H9 (cell line): ENCODE data around the gene ERC1. TPM values are rescaled to one million over a fixed set of nuclear protein-coding genes. Genes with fewer than 3 reads are reported as not detected.

ENCODE experiments used
- DNase-seq: peaks from one replicate; pipeline ENCODE4 v3.0.0-alpha.2; 2017
- H2AFZ ChIP-seq: one replicate; pipeline ENCODE4 v1.6.1; 2013; ENCODE audit warnings: mild to moderate bottlenecking, low read length, control low read depth, moderate library complexity
- H2AK5ac ChIP-seq: 2 replicates; pipeline ENCODE4 v1.6.1; 2013; ENCODE audit warnings: low read length, control low read depth, mixed read lengths; ENCODE audit not compliant: insufficient read length
- H2BK120ac ChIP-seq: one replicate; pipeline ENCODE4 v1.6.1; 2013; ENCODE audit warnings: low read depth, mild to moderate bottlenecking, low read length, control low read depth, inconsistent platforms; ENCODE audit not compliant: poor library complexity, severe bottlenecking
- H2BK12ac ChIP-seq: 2 replicates; pipeline ENCODE4 v1.6.1; 2013; ENCODE audit warnings: low read length, control low read depth, mixed read lengths, low read depth; ENCODE audit not compliant: insufficient read length
- H2BK15ac ChIP-seq: 2 replicates; pipeline ENCODE4 v1.6.1; 2013; ENCODE audit warnings: low read depth, low read length, control low read depth
- H2BK20ac ChIP-seq: one replicate; pipeline ENCODE4 v1.6.1; 2013; ENCODE audit warnings: low read depth, mild to moderate bottlenecking, low read length, control low read depth, inconsistent platforms; ENCODE audit not compliant: poor library complexity, severe bottlenecking
- H2BK5ac ChIP-seq: 2 replicates; pipeline ENCODE4 v1.6.1; 2013; ENCODE audit warnings: low read length, control low read depth, mixed read lengths; ENCODE audit not compliant: insufficient read length
- H3K14ac ChIP-seq: 2 replicates; pipeline ENCODE4 v1.6.1; 2013; ENCODE audit warnings: low read length, control low read depth; ENCODE audit not compliant: insufficient read depth
- H3K18ac ChIP-seq: 2 replicates; pipeline ENCODE4 v1.6.1; 2013; ENCODE audit warnings: low read depth, mild to moderate bottlenecking, mixed read lengths, low read length, control low read depth; ENCODE audit not compliant: insufficient read length
- H3K23ac ChIP-seq: 2 replicates; pipeline ENCODE4 v1.6.1; 2013; ENCODE audit warnings: low read length, control low read depth, mixed read lengths, low read depth; ENCODE audit not compliant: insufficient read length
- H3K23me2 ChIP-seq: 2 replicates; pipeline ENCODE4 v1.6.1; 2013; ENCODE audit warnings: low read depth, mild to moderate bottlenecking, mixed read lengths, low read length, control low read depth; ENCODE audit not compliant: insufficient read length, poor library complexity, severe bottlenecking
- H3K27ac ChIP-seq: 2 replicates; pipeline ENCODE4 v1.5.1; 2013; ENCODE audit warnings: low read length, control low read depth, mixed read lengths, low read depth; ENCODE audit not compliant: insufficient read length
- H3K27me3 ChIP-seq: 2 replicates; pipeline ENCODE4 v1.6.1; 2013; ENCODE audit warnings: low read length, control low read depth, inconsistent platforms; ENCODE audit not compliant: insufficient read depth
- H3K4ac ChIP-seq: 2 replicates; pipeline ENCODE4 v1.6.1; 2013; ENCODE audit warnings: low read depth, mild to moderate bottlenecking, control low read depth, inconsistent platforms, low read length, moderate library complexity
- H3K4me1 ChIP-seq: 2 replicates; pipeline ENCODE4 v1.6.1; 2013; ENCODE audit warnings: low read length, control low read depth, inconsistent platforms; ENCODE audit not compliant: insufficient read depth
- H3K4me2 ChIP-seq: 2 replicates; pipeline ENCODE4 v1.6.1; 2013; ENCODE audit warnings: low read length, control low read depth, mixed read lengths; ENCODE audit not compliant: insufficient read length, insufficient read depth
- H3K56ac ChIP-seq: 2 replicates; pipeline ENCODE4 v1.6.1; 2013; ENCODE audit warnings: low read depth, mild to moderate bottlenecking, mixed read lengths, low read length, control low read depth; ENCODE audit not compliant: insufficient read length
- H3K79me1 ChIP-seq: 2 replicates; pipeline ENCODE4 v1.6.1; 2013; ENCODE audit warnings: low read depth, mild to moderate bottlenecking, moderate library complexity, low read length, control low read depth, inconsistent platforms; ENCODE audit not compliant: insufficient read depth, poor library complexity, severe bottlenecking
- H3K79me2 ChIP-seq: 2 replicates; pipeline ENCODE4 v1.6.1; 2013; ENCODE audit warnings: low read length, control low read depth, inconsistent platforms; ENCODE audit not compliant: insufficient read depth
- H3K9ac ChIP-seq: 2 replicates; pipeline ENCODE4 v1.6.1; 2013; ENCODE audit warnings: low read length, control low read depth, mixed read lengths; ENCODE audit not compliant: insufficient read length; ENCODE audit errors: extremely low read depth
- H3K9me3 ChIP-seq: one replicate; pipeline ENCODE4 v1.6.1; 2013; ENCODE audit warnings: low read depth, low read length, inconsistent platforms; ENCODE audit not compliant: control insufficient read depth
- H3T11ph ChIP-seq: one replicate; pipeline ENCODE4 v1.6.1; 2013; ENCODE audit warnings: mild to moderate bottlenecking, low read length, control low read depth, inconsistent platforms
- H4K20me1 ChIP-seq: one replicate; pipeline ENCODE4 v1.6.1; 2013; ENCODE audit not compliant: control insufficient read depth, insufficient read length, insufficient read depth
- H4K5ac ChIP-seq: 2 replicates; pipeline ENCODE4 v1.6.1; 2013; ENCODE audit warnings: low read depth, mild to moderate bottlenecking, mixed read lengths, low read length, control low read depth; ENCODE audit not compliant: insufficient read length
- H4K8ac ChIP-seq: replicated peaks from 2 replicates; pipeline ENCODE4 v1.6.1; 2013; ENCODE audit warnings: low read length, control low read depth, mixed read lengths, low read depth; ENCODE audit not compliant: insufficient read length
- H4K91ac ChIP-seq: 2 replicates; pipeline ENCODE4 v1.6.1; 2013; ENCODE audit warnings: low read depth, mild to moderate bottlenecking, moderate library complexity, mixed read lengths, low read length, control low read depth; ENCODE audit not compliant: insufficient read length
- H3K27ac Mint-ChIP-seq, 3 experiments: 2 replicates in 2 of 3; 3 replicates in 1 of 3; pipeline ENCODE4 v1.8.0; 2020 to 2021; ENCODE audit warnings: mixed read lengths in 3 of 3, mild to moderate bottlenecking in 1 of 3, moderate library complexity in 1 of 3
- H3K27me3 Mint-ChIP-seq: 2 replicates; pipeline ENCODE4 v1.8.0; 2021; ENCODE audit warnings: low read depth, mild to moderate bottlenecking, moderate library complexity, mixed read lengths
- H3K36me3 Mint-ChIP-seq, 3 experiments: 2 replicates in 2 of 3; 3 replicates in 1 of 3; pipeline ENCODE4 v1.8.0; 2020 to 2021; ENCODE audit warnings: low read depth in 3 of 3, mixed read lengths in 3 of 3; ENCODE audit not compliant: insufficient read depth in 1 of 3
- H3K4me1 Mint-ChIP-seq, 2 experiments: 2 replicates each; pipeline ENCODE4 v1.8.0; 2020; ENCODE audit warnings: mixed read lengths in 2 of 2
- H3K4me3 Mint-ChIP-seq, 2 experiments: 2 replicates in 1 of 2; 3 replicates in 1 of 2; pipeline ENCODE4 v1.8.0; 2020 to 2021; ENCODE audit warnings: mild to moderate bottlenecking in 2 of 2, mixed read lengths in 2 of 2, moderate library complexity in 1 of 2
- H3K9me3 Mint-ChIP-seq, 2 experiments: 2 replicates in 1 of 2; 3 replicates in 1 of 2; pipeline ENCODE4 v1.8.0; 2020; ENCODE audit warnings: mild to moderate bottlenecking in 2 of 2, mixed read lengths in 2 of 2, moderate library complexity in 1 of 2
- WGBS: extraction: QIAGEN DNeasy Blood & Tissue Kit; methylation state at CpG from one replicate; pipeline ENCODE4 v1.1.7; 2013; ENCODE audit warnings: missing lambda C conversion rate, low lambda C conversion rate, mixed read lengths; ENCODE audit not compliant: insufficient read length; ENCODE audit errors: extremely low coverage; 5-methylcytosine and 5-hydroxymethylcytosine counted together
- total RNA-seq: library from RNA; stranded (reverse); gene quantifications from 2 replicates; pipeline ENCODE4 v1.2.1, GENCODE V29; 2021
- TF ChIP-seq, protein P1 (sequence below): fragments of 200-600 bp; sonication (generic); conservative IDR thresholded peaks from 3 replicates; pipeline ENCODE4 v1.8.0; 2021; ENCODE audit warnings: antibody characterized with exemption, mild to moderate bottlenecking

ERC1 gene
- total RNA-seq, 1 experiment from 2014 or later = 51.2 TPM

DNA sequence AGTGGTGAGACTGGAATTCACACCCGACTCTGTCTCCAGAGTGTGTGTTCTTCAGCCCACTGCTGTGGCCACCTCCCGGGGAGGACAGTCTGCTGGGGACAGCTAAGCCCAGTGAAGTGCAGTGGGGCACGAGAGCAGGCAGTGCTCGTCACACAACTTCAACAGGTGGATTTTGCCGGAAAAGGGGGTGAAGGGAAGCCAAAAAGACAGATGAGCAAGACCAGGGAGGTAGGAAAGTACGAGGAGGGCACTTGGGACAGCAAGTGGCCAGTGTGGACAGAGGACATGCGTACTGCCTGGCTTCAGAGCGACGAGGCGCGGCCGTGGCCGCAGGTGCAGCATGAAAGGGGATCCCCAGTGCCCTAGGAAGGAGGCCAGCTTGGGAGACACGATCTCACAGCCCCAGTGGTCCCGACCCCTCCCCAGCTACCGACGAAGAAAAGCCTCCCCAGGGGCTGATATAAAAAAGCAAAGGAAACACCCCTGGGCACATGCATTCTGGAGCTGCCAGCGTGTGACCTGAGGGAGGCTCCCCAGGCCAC lies 507.2 kb downstream of the ERC1 start:
- H3K4me1 Mint-ChIP-seq = no peaks in the 10 kb centered on the region
- H4K20me1 ChIP-seq = no peaks in the 10 kb centered on the region
- no peak overlapping the region for H4K5ac ChIP-seq
- no CpG with 5 or more reads among the region's 18 CpGs for WGBS
- H3K27me3 Mint-ChIP-seq = no peaks in the 10 kb centered on the region; the same call in none of the 2 replicates
- no peak overlapping the region for H3K27ac ChIP-seq
- H3K9me3 ChIP-seq = no peaks in the 10 kb centered on the region
- no peak overlapping the region for H2BK12ac ChIP-seq
- DNase-seq = no peak
- no peak overlapping the region for H4K8ac ChIP-seq
- peak overlapping the region in 1 of 3 experiments; percentile 76; a peak in 1 of 7 replicates for H3K27ac Mint-ChIP-seq
- H3K18ac ChIP-seq = no peak overlapping the region
- H2BK20ac ChIP-seq = no peak overlapping the region
- H3T11ph ChIP-seq = no peak overlapping the region
- no peak overlapping the region for H2AK5ac ChIP-seq
- H3K4me1 ChIP-seq = no peaks in the 10 kb centered on the region
- no peak overlapping the region for H3K14ac ChIP-seq
- no peak overlapping the region for H3K56ac ChIP-seq
- H3K9ac ChIP-seq = no peak overlapping the region
- H3K23me2 ChIP-seq = no peaks in the 10 kb centered on the region
- H3K79me2 ChIP-seq = no peaks in the 10 kb centered on the region
- no peak overlapping the region for H4K91ac ChIP-seq
- no peak overlapping the region for H2BK15ac ChIP-seq
- H2BK120ac ChIP-seq = no peak overlapping the region
- no peak overlapping the region for H3K4me3 Mint-ChIP-seq
- H3K79me1 ChIP-seq = no peaks in the 10 kb centered on the region
- H3K36me3 Mint-ChIP-seq = peaks cover 2 to 12% (median 7%) of the 10 kb centered on the region in 3 experiments; a peak in 4 of 7 replicates
- no peaks in the 10 kb centered on the region for H3K27me3 ChIP-seq
- no peak overlapping the region for H3K4ac ChIP-seq
- H3K23ac ChIP-seq = no peak overlapping the region
- peaks cover 2 to 4% of the 10 kb centered on the region in 2 experiments; a peak in 3 of 5 replicates for H3K9me3 Mint-ChIP-seq
- no peak overlapping the region for H2BK5ac ChIP-seq
- H3K4me2 ChIP-seq = no peak overlapping the region
- TF ChIP-seq, protein P1, sequence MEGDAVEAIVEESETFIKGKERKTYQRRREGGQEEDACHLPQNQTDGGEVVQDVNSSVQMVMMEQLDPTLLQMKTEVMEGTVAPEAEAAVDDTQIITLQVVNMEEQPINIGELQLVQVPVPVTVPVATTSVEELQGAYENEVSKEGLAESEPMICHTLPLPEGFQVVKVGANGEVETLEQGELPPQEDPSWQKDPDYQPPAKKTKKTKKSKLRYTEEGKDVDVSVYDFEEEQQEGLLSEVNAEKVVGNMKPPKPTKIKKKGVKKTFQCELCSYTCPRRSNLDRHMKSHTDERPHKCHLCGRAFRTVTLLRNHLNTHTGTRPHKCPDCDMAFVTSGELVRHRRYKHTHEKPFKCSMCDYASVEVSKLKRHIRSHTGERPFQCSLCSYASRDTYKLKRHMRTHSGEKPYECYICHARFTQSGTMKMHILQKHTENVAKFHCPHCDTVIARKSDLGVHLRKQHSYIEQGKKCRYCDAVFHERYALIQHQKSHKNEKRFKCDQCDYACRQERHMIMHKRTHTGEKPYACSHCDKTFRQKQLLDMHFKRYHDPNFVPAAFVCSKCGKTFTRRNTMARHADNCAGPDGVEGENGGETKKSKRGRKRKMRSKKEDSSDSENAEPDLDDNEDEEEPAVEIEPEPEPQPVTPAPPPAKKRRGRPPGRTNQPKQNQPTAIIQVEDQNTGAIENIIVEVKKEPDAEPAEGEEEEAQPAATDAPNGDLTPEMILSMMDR = no peak
- H2AFZ ChIP-seq = no peak overlapping the region
